ENCODE results near the gene ZFP36L1. TPM values are rescaled to one million over a fixed set of nuclear protein-coding genes. Genes with fewer than 3 reads are reported as not detected.

ZFP36L1 gene
- total and polyA plus RNA-seq, 2 of the 13 experiments (the other 11 are each of a cell fraction or from before 2014, with no cell fraction given), result 7.4 to 10.2 TPM

GRCh38 chr14:68794130-68794850 is 1.4 kb upstream of the ZFP36L1 start (continued):
- TF ChIP-seq TIGD3 (CRISPR knock-in tag; IDR thresholded peaks at IDR 0.05; ENCODE audit: borderline replicate concordance), result no peak
- TF ChIP-seq AGO1 (IDR thresholded peaks at IDR 0.05; ENCODE audit: low read depth, low read length, poor library complexity, severe bottlenecking), result peak; percentile 38
- no peak for TF ChIP-seq FOXO4 (CRISPR knock-in tag; conservative IDR thresholded peaks at IDR 0.05)
- TF ChIP-seq ZNF737 (CRISPR knock-in tag; IDR thresholded peaks at IDR 0.05; ENCODE audit: borderline replicate concordance), result no peak
- TF ChIP-seq HHEX (CRISPR knock-in tag; IDR thresholded peaks at IDR 0.05), result no peak
- TF ChIP-seq SIN3B (IDR thresholded peaks at IDR 0.05; ENCODE audit: low read length), result no peak
- no peak for TF ChIP-seq MIER3 (CRISPR knock-in tag; IDR thresholded peaks at IDR 0.05; ENCODE audit: borderline replicate concordance)
- no peak for TF ChIP-seq ZBTB40 (IDR thresholded peaks at IDR 0.05)
- TF ChIP-seq ZBTB40 (CRISPR knock-in tag; IDR thresholded peaks at IDR 0.05), result 0 out of 2 replicates have a peak, but pooled peaks have one; percentile 62
- TF ChIP-seq ZNF205 (CRISPR knock-in tag; IDR thresholded peaks at IDR 0.05), result peak; percentile 66
- TF ChIP-seq ZNF18 (CRISPR knock-in tag; IDR thresholded peaks at IDR 0.05; ENCODE audit: insufficient replicate concordance), result no peak
- TF ChIP-seq ZNF329 (CRISPR knock-in tag; IDR thresholded peaks at IDR 0.05; ENCODE audit: low read depth), result no peak
- no peak for TF ChIP-seq ELK4 (CRISPR knock-in tag; IDR thresholded peaks at IDR 0.05; ENCODE audit: borderline replicate concordance)
- TF ChIP-seq YY1 (IDR thresholded peaks at IDR 0.05; ENCODE audit: insufficient read depth, insufficient replicate concordance, low read depth, low read length), result peak; percentile 55

Measured in HepG2 (cell line).